ELR (cell line): ENCODE data around the gene FBLN2.

Experiments
- DNase-seq: peaks from one replicate; pipeline ENCODE4 v3.0.0-alpha.2; 2015; ENCODE audit warnings: low read depth

FBLN2 gene

DNA sequence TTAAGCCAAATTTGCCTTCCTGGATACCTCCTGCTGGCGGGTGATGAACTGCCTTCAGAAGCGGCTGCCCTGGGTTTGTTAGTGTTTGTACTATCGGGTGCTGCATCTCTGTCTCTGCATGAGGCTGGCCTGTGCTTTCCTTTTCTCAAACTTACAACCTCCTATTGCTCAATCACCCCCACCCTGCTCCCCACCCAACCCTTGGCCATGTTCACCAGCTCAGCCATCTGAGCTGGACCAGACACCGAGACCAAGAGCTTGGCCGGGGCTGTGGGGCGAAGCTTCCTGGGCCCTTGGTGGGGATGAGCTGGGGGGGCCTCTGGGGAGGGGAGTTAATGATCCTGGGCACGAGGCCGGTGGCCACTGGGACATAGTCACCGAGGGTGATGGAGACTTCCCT, 16.8 kb upstream of the FBLN2 start:
- DNase-seq, result no peak

DNA sequence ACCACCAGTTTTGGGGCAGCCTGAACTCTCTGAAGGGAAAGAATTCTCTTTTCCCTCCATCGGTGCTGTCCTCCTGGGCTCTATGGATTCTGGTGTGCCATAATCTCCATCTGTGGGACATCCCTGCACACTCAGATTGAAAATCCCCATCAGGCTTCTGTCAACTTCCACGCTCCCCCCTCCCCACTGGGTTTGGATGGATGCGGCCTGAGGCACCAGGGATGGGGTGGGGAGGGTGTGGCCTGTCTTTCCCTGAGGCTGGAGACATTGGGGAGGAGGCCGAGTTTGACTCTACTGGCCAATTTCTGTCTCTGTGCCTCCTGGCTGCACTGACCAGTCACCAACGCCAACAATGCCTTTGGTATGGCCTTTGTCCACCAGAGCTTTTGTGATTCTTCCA, 16.3 kb upstream of the FBLN2 start:
- no peak for DNase-seq

- DNase-seq, result no peak
Measured at GRCh38 chr3:13533885-13534301, 15.0 kb upstream of the FBLN2 start.

DNA sequence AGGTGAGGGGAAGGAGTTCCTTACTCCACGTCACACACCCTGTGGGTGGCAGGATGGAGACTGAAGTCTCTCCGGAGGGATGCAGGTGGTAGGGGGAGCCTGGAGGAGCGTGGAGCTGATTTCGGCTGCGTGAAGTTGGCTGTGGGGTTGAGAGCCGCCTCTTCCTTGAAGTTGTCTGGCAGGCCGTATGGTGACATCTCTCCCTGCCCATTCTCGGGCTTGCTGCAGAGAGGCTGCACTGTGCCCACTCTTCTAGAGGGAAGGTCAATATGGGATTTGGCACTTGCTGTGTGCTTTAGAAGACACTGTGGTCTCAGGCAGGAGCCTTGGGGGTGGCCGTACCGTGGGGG, 13.4 kb upstream of the FBLN2 start:
- DNase-seq, result no peak

GRCh38 chr3:13535905-13536304, 13.0 kb upstream of the FBLN2 start:
- DNase-seq, result no peak

DNA sequence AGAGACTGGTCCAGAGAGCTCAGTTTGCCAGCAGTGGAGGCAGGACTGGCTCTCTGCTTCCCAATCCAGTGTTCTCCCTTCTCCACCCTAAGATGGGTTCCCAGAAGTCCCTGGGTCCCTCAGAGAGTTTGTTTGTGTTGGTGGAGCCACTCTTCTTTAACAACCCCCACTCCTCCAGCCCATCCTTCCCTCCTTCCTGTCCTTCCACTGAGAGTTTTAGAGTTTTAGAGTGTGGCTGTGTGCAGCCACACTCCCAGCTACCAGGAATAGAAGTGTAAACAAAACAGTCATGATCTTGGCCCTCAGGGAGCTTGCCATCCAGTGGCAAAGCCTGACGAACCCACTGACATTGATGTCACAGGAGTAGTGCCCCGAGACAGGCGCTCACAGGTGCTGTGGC, 12.5 kb upstream of the FBLN2 start:
- no peak for DNase-seq

GRCh38 chr3:13536832-13537231, 12.1 kb upstream of the FBLN2 start:
- DNase-seq, result no peak

DNA sequence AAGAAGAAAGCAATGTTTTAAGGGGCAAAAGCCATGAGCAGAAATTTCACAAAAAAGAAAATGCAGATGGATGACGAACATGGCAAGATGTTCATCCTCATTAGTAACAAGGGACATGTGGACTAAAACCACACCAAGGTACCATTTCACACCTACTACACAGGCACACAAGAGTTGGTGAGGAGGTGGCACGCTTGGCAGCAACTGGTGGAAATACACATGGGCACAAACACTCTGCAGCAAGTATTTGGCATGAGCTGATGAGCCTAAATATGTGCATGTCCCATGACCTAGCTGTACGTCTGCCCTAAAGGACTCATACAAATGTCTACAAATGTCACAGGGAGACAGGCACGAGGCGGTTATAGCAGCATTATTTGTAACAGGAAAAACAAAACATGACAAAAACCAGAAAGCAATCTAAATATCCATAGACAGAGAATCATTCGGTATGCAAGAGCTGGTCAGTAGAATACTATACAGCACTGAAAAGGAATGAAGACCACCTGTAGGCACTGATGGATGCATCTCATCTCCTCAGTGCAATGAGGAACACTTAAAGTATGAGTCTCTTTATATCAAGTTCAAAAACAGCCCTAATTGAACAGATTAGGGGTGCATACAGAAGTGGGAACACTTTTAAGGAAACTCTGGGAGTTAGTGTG, 11.5 kb upstream of the FBLN2 start:
- DNase-seq, result no peak

DNA sequence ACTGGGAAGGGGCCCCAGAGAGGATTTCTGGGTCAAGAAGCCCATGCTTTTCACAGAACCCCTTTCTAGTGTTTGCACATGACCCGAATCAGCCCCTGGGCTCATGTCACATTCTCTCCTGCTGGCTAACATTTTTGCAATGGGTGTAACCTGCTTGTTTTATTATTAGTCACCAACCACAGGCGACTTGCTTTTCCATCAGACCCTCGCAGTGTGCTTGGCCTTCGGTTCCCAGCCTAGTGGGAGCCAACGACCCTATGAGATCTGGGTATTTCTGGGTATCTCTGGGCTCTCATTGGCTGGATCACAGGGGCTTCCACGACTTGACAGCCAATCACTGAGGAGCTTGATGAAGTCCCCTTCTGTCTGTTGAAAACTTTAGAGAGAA, 11.0 kb upstream of the FBLN2 start:
- peak; percentile 99 for DNase-seq

GRCh38 chr3:13538520-13539291, 10.2 kb upstream of the FBLN2 start:
- no peak for DNase-seq

DNA sequence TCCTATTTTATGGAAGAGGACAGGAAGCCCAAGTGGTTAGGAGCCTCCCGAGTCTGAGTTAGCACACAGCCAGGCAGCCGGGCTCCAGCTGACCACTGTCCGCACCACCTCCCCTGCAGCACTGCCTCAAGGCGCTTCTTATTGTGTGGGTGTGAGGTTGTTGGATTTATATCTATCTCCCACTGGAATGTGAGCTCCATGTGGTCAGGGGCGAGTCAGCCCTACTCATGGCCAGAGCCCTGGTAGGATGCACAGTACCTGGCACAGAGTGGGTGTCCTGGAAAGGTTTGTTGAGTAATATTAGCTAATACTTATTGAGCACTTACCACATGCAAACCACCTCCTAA, 9.7 kb upstream of the FBLN2 start:
- peak; percentile 86 for DNase-seq

DNA sequence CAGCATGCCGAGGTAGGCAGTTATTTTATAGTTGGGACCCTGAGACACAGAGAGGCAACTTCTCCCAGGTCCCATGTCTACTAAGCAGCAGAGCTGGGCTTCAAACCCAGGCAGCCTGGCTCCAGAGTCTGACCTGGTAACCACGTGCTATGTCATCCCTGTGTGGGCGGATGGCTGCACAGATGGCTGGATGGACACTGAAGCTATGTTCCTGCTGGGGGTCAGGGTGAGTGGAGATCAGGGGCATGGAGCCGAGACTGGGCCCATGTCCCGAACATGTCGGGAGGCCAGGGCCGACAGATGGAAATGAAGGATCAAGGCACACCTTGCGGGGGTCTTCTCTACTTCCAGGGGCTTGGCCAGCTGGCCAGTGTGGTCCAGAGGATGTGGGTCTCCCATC, 9.3 kb upstream of the FBLN2 start:
- no peak for DNase-seq

- DNase-seq, result no peak
Measured at GRCh38 chr3:13540297-13540995, 8.5 kb upstream of the FBLN2 start.

GRCh38 chr3:13541691-13542090, 7.2 kb upstream of the FBLN2 start:
- DNase-seq, result no peak

DNA sequence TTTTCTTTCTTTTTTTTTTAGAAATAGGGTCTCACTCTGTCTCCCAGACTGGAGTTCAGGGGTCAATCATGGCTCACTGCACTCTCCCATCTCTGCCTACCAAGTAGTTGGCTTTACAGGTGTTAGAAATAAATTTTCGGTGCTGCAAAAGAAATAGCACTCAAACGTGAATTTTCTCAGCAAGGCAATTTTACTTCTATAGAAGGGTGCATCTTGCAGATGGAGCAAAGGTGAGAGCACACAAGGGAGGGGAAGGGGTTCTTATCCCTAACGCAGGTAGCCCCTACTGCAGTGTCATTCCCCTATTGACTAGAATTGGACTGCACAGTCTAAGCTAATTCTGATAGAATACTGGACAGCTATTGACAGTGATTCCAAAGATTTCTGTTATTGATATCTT, 6.8 kb upstream of the FBLN2 start:
- no peak for DNase-seq

- DNase-seq, result peak; percentile 93
Measured at GRCh38 chr3:13543253-13543652, 5.7 kb upstream of the FBLN2 start.

- peak; percentile 95 for DNase-seq
Measured at GRCh38 chr3:13544293-13544831, 4.6 kb upstream of the FBLN2 start.

GRCh38 chr3:13544951-13545651, 3.8 kb upstream of the FBLN2 start:
- no peak for DNase-seq

- DNase-seq, result no peak
Measured at GRCh38 chr3:13545952-13546454, 2.9 kb upstream of the FBLN2 start.

DNA sequence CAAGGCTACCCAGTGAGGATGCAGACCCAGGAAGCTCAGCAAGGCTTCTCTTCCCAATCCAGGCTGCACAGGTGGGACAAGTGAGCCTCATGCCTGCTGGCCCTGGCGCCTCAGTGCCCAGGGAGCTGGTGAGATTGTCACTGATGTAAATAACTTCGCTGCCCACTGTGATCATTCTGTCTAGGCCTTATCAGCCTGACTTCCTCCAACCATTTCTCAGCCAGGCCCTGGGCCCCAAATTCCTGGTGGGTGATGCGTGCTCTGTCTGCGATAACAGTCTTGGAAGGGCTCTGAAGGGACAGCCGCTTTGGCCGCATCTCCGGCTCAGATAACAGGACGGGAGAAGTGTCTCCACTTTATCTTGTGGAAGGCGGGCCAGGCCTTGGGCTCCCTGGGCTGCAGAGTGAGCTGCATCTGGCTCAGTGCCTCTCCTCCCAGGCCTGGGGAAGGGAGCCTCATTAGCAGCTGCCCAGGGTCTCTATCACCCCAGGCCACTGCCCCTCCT, 2.2 kb upstream of the FBLN2 start:
- peak; percentile 72 for DNase-seq

GRCh38 chr3:13547591-13548371, 1.1 kb upstream of the FBLN2 start:
- DNase-seq, result no peak
